Measurements from ENCODE around the gene ZDHHC9. TPM values are rescaled to one million over a fixed set of nuclear protein-coding genes. Genes with fewer than 3 reads are reported as not detected.

Gene ZDHHC9
- total RNA-seq, 1 experiment from 2014 or later: 30.5 TPM

GRCh38 chrX:129781134-129781672 lies 62.5 kb downstream of the ZDHHC9 start:
- CTCF ChIA-PET: no interaction called here
- Histone ChIP-seq H3K9me2 (replicated peaks; ENCODE audit: low read length) (no peaks in the 10 kb centered on the region), H3K9me3 (ENCODE audit: low read length) (no peaks in the 10 kb centered on the region), H3F3A (ENCODE audit: low read length, unreplicated experiment) (no peaks in the 10 kb centered on the region), H3K27ac (ENCODE audit: low read length) (no peak overlapping the region), H3K36me3 (ENCODE audit: low read depth, low read length) (no peaks in the 10 kb centered on the region), H3K4me3 (ENCODE audit: low read length) (no peak overlapping the region), H3K27me3 (ENCODE audit: low read length) (no peaks in the 10 kb centered on the region), H2AFZ (ENCODE audit: low read length) (no peak overlapping the region), H4K20me1 (ENCODE audit: low read length) (no peaks in the 10 kb centered on the region), H3K9ac (ENCODE audit: low read length) (no peak overlapping the region), H3K4me2 (ENCODE audit: low read length) (no peak overlapping the region), H3K79me2 (ENCODE audit: low read length) (no peaks in the 10 kb centered on the region), H3K4me1 (ENCODE audit: insufficient read depth, low read length) (peaks cover 12% of the 10 kb centered on the region)
- ATAC-seq (no peak), DNase-seq (no peak)
- intact Hi-C loops (cut with micrococcal nuclease): no loop called here
- POLR2A ChIA-PET (ENCODE audit: unreplicated experiment): no interaction called here
- no TSS peak for BruUV-seq (replicated peaks)
- TF ChIP-seq EZH2phosphoT487 (IDR thresholded peaks at IDR 0.05; ENCODE audit: borderline replicate concordance, low read length) (no peak), CTCF (conservative IDR thresholded peaks at IDR 0.05; ENCODE audit: low read depth, low read length) (no peak), EZH2 (IDR thresholded peaks at IDR 0.05; ENCODE audit: low read length, unreplicated experiment) (no peak)

GRCh38 chrX:129780441-129781105 lies 63.1 kb downstream of the ZDHHC9 start:
- CTCF ChIA-PET: no interaction called here
- intact Hi-C loops (cut with micrococcal nuclease): no loop called here
- H3K4me2 ChIP-seq (ENCODE audit: low read length): no peak overlapping the region
- H4K20me1 ChIP-seq (ENCODE audit: low read length): no peaks in the 10 kb centered on the region
- H3F3A ChIP-seq (ENCODE audit: low read length, unreplicated experiment): no peaks in the 10 kb centered on the region
- no peak overlapping the region for H3K27ac ChIP-seq (ENCODE audit: low read length)
- H3K4me3 ChIP-seq (ENCODE audit: low read length): no peak overlapping the region
- POLR2A ChIA-PET (ENCODE audit: unreplicated experiment): no interaction called here
- DNase-seq (no peak), ATAC-seq (no peak)
- H3K9me2 ChIP-seq (replicated peaks; ENCODE audit: low read length): no peaks in the 10 kb centered on the region
- peaks cover 12% of the 10 kb centered on the region for H3K4me1 ChIP-seq (ENCODE audit: insufficient read depth, low read length)
- H3K27me3 ChIP-seq (ENCODE audit: low read length): no peaks in the 10 kb centered on the region
- no peaks in the 10 kb centered on the region for H3K36me3 ChIP-seq (ENCODE audit: low read depth, low read length)
- TF ChIP-seq EZH2phosphoT487 (IDR thresholded peaks at IDR 0.05; ENCODE audit: borderline replicate concordance, low read length): no peak
- no peak for TF ChIP-seq CTCF (conservative IDR thresholded peaks at IDR 0.05; ENCODE audit: low read depth, low read length)
- no peak for TF ChIP-seq EZH2 (IDR thresholded peaks at IDR 0.05; ENCODE audit: low read length, unreplicated experiment)
- no peak overlapping the region for H3K9ac ChIP-seq (ENCODE audit: low read length)
- H2AFZ ChIP-seq (ENCODE audit: low read length): no peak overlapping the region
- no peaks in the 10 kb centered on the region for H3K9me3 ChIP-seq (ENCODE audit: low read length)
- no TSS peak for BruUV-seq (replicated peaks)
- H3K79me2 ChIP-seq (ENCODE audit: low read length): no peaks in the 10 kb centered on the region

- intact Hi-C loops (cut with micrococcal nuclease): no loop called here
- H3K4me2 ChIP-seq (ENCODE audit: low read length): no peak within 1 kb of the TSS
- no peaks in the 10 kb centered on the region for H3K9me2 ChIP-seq (replicated peaks; ENCODE audit: low read length)
- H3K79me2 ChIP-seq (ENCODE audit: low read length): no peaks in the 10 kb centered on the region
- H3K4me1 ChIP-seq (ENCODE audit: insufficient read depth, low read length): peaks cover 12% of the 10 kb centered on the region
- no peaks in the 10 kb centered on the region for H3K27me3 ChIP-seq (ENCODE audit: low read length)
- H3F3A ChIP-seq (ENCODE audit: low read length, unreplicated experiment): no peaks in the 10 kb centered on the region
- ATAC-seq: no peak
- no peak within 1 kb of the TSS for H3K4me3 ChIP-seq (ENCODE audit: low read length)
- no peak within 1 kb of the TSS for H3K9ac ChIP-seq (ENCODE audit: low read length)
- no peaks in the 10 kb centered on the region for H3K36me3 ChIP-seq (ENCODE audit: low read depth, low read length)
- H2AFZ ChIP-seq (ENCODE audit: low read length): no peak within 1 kb of the TSS
- no peak for DNase-seq
- no peaks in the 10 kb centered on the region for H4K20me1 ChIP-seq (ENCODE audit: low read length)
- TF ChIP-seq EZH2 (IDR thresholded peaks at IDR 0.05; ENCODE audit: low read length, unreplicated experiment) (no peak), EZH2phosphoT487 (IDR thresholded peaks at IDR 0.05; ENCODE audit: borderline replicate concordance, low read length) (no peak), CTCF (conservative IDR thresholded peaks at IDR 0.05; ENCODE audit: low read depth, low read length) (no peak)
- POLR2A ChIA-PET (ENCODE audit: unreplicated experiment): no interaction called here
- no peak within 1 kb of the TSS for H3K27ac ChIP-seq (ENCODE audit: low read length)
- BruUV-seq (replicated peaks): no TSS peak
- H3K9me3 ChIP-seq (ENCODE audit: low read length): no peaks in the 10 kb centered on the region
- CTCF ChIA-PET: no interaction called here
Observed at GRCh38 chrX:129779747-129780146, 63.9 kb downstream of the ZDHHC9 start, which contains the start of gene SASH3. TSS of gene SASH3 (plus strand) at chrX:129779949. CDS start at chrX:129780098, 149 bp downstream.

Measured in PC-3 (cell line).